Neural progenitor cell (in vitro differentiated cells): ENCODE data around the gene CENPP. TPM values are rescaled to one million over a fixed set of nuclear protein-coding genes. Genes with fewer than 3 reads are reported as not detected.
A peak's percentile ranks its signal among the peaks of the same experiment; 100 is the strongest.

Experiments
- DNase-seq: peaks from one replicate; pipeline ENCODE4 v3.0.0-alpha.2; 2016; ENCODE audit warnings: low spot score
- H2AFZ ChIP-seq: fragments of 200-600 bp; sonication (generic); replicated peaks from 2 replicates; pipeline ENCODE4 v1.6.1; 2016; ENCODE audit warnings: antibody characterized with exemption
- H3F3A ChIP-seq: fragments of 200-600 bp; sonication (generic); 2 replicates; pipeline ENCODE4 v1.6.1; 2016; ENCODE audit warnings: antibody characterized with exemption, low read depth
- H3K27ac ChIP-seq: fragments of 200-600 bp; sonication (generic); 2 replicates; pipeline ENCODE4 v1.5.1; 2016; ENCODE audit warnings: mild to moderate bottlenecking
- H3K27me3 ChIP-seq: fragments of 200-600 bp; sonication (generic); 2 replicates; pipeline ENCODE4 v1.6.1; 2016; ENCODE audit warnings: mild to moderate bottlenecking, moderate library complexity
- H3K36me3 ChIP-seq: fragments of 200-600 bp; sonication (generic); 2 replicates; pipeline ENCODE4 v1.5.1; 2016
- H3K4me1 ChIP-seq: fragments of 200-600 bp; sonication (generic); 2 replicates; pipeline ENCODE4 v1.6.1; 2016; ENCODE audit warnings: mixed run types
- H3K4me2 ChIP-seq: fragments of 200-600 bp; sonication (generic); 2 replicates; pipeline ENCODE4 v1.6.1; 2016
- H3K4me3 ChIP-seq: fragments of 200-600 bp; sonication (generic); 2 replicates; pipeline ENCODE4 v1.5.1; 2016
- H3K79me2 ChIP-seq: fragments of 200-600 bp; sonication (generic); 2 replicates; pipeline ENCODE4 v1.6.1; 2016; ENCODE audit warnings: low read depth
- H3K9ac ChIP-seq: fragments of 200-600 bp; sonication (generic); 2 replicates; pipeline ENCODE4 v1.6.1; 2016
- H3K9me3 ChIP-seq: fragments of 200-600 bp; sonication (generic); 2 replicates; pipeline ENCODE4 v1.5.1; 2016; ENCODE audit warnings: low read depth
- H4K20me1 ChIP-seq: fragments of 200-600 bp; sonication (generic); 2 replicates; pipeline ENCODE4 v1.6.1; 2016; ENCODE audit warnings: low read depth
- H3K27ac Mint-ChIP-seq: 3 replicates; pipeline ENCODE4 v1.8.0; 2021; ENCODE audit warnings: mixed read lengths
- H3K27me3 Mint-ChIP-seq: 2 replicates; pipeline ENCODE4 v1.8.0; 2022; ENCODE audit warnings: low read depth, mild to moderate bottlenecking, inconsistent platforms, moderate library complexity, mixed read lengths; ENCODE audit not compliant: insufficient read depth
- H3K36me3 Mint-ChIP-seq: 3 replicates; pipeline ENCODE4 v1.8.0; 2021; ENCODE audit warnings: mixed read lengths
- H3K4me1 Mint-ChIP-seq: 3 replicates; pipeline ENCODE4 v1.8.0; 2021; ENCODE audit warnings: mixed read lengths
- H3K4me3 Mint-ChIP-seq: 3 replicates; pipeline ENCODE4 v1.8.0; 2021; ENCODE audit warnings: mild to moderate bottlenecking, moderate library complexity, mixed read lengths
- H3K9me3 Mint-ChIP-seq: 3 replicates; pipeline ENCODE4 v1.8.0; 2020; ENCODE audit warnings: mixed read lengths
- CTCF ChIP-seq: fragments of 200-600 bp; sonication (generic); IDR thresholded peaks from 2 replicates; pipeline ENCODE4 v1.5.1; 2017; ENCODE audit warnings: antibody characterized with exemption, mild to moderate bottlenecking
- EZH2 ChIP-seq: fragments of 200-600 bp; sonication (generic); IDR thresholded peaks from 2 replicates; pipeline ENCODE4 v1.6.1; 2017; ENCODE audit warnings: antibody characterized with exemption, mild to moderate bottlenecking, moderate library complexity
- EZH2phosphoT487 ChIP-seq: fragments of 200-600 bp; sonication (generic); IDR thresholded peaks from 2 replicates; pipeline ENCODE4 v1.6.1; 2017; ENCODE audit warnings: antibody characterized with exemption
- total RNA-seq: library from RNA; depleted of rRNA; stranded (reverse); fragments of >200 nt; gene quantifications from 2 replicates; pipeline ENCODE4 v1.2.3, GENCODE V29; 2015; ENCODE audit warnings: low replicate concordance

Gene CENPP
- total RNA-seq, 1 donor from 2014 or later, result 10.7 TPM

GRCh38 chr9:92359394-92359995 is 33.7 kb downstream of the CENPP start:
- peak; percentile 40 for DNase-seq
- Histone ChIP-seq H3K9ac (no peak overlapping the region), H3K27ac (peak overlapping the region; percentile 86), H3K79me2 (no peaks in the 10 kb centered on the region), H3K27me3 (no peaks in the 10 kb centered on the region), H2AFZ (peak overlapping the region; percentile 79), H3F3A (peaks cover 6% of the 10 kb centered on the region), H3K4me3 (no peak overlapping the region), H3K9me3 (peaks cover 5% of the 10 kb centered on the region), H3K36me3 (no peaks in the 10 kb centered on the region), H3K4me1 (peaks cover 5% of the 10 kb centered on the region), H3K4me2 (peak overlapping the region; percentile 31), H4K20me1 (no peaks in the 10 kb centered on the region)
- Mint-ChIP-seq H3K27ac (no peak overlapping the region), H3K9me3 (peaks cover 13% of the 10 kb centered on the region), H3K4me1 (no peaks in the 10 kb centered on the region), H3K36me3 (peaks cover 15% of the 10 kb centered on the region), H3K27me3 (peaks cover 2% of the 10 kb centered on the region), H3K4me3 (no peak overlapping the region)
- TF ChIP-seq CTCF (no peak), EZH2phosphoT487 (no peak), EZH2 (no peak)

- H3K4me3 ChIP-seq, result no peak overlapping the region
These were observed 34.3 kb downstream of the CENPP start for GRCh38 chr9:92360083-92360482.

GRCh38 chr9:92369075-92369474 is 43.3 kb downstream of the CENPP start:
- peak; percentile 70 for DNase-seq
- H3K4me2 ChIP-seq, result peak overlapping the region; percentile 45
- TF ChIP-seq EZH2phosphoT487 (no peak), EZH2 (no peak), CTCF (no peak)
- H3K4me3 ChIP-seq, result no peak overlapping the region
- Mint-ChIP-seq H3K4me1 (peaks cover 5% of the 10 kb centered on the region), H3K27ac (no peak overlapping the region), H3K9me3 (peaks cover 10% of the 10 kb centered on the region), H3K36me3 (peaks cover 4% of the 10 kb centered on the region), H3K27me3 (no peaks in the 10 kb centered on the region), H3K4me3 (no peak overlapping the region)
- no peaks in the 10 kb centered on the region for H3K27me3 ChIP-seq
- H2AFZ ChIP-seq, result no peak overlapping the region
- peaks cover 15% of the 10 kb centered on the region for H3K4me1 ChIP-seq
- no peaks in the 10 kb centered on the region for H4K20me1 ChIP-seq
- H3K36me3 ChIP-seq, result no peaks in the 10 kb centered on the region
- H3K9me3 ChIP-seq, result no peaks in the 10 kb centered on the region
- peaks cover 4% of the 10 kb centered on the region for H3K79me2 ChIP-seq
- peak overlapping the region; percentile 10 for H3K27ac ChIP-seq
- H3F3A ChIP-seq, result peaks cover 10% of the 10 kb centered on the region
- no peak overlapping the region for H3K9ac ChIP-seq

More at GRCh38 chr9:92360083-92360482, 34.3 kb downstream of the CENPP start:
- Mint-ChIP-seq H3K27me3 (peaks cover 2% of the 10 kb centered on the region), H3K36me3 (peaks cover 12% of the 10 kb centered on the region), H3K27ac (no peak overlapping the region), H3K9me3 (peaks cover 9% of the 10 kb centered on the region), H3K4me3 (no peak overlapping the region), H3K4me1 (no peaks in the 10 kb centered on the region)
- no peak for TF ChIP-seq EZH2
- TF ChIP-seq CTCF, result no peak
- TF ChIP-seq EZH2phosphoT487, result no peak
- Histone ChIP-seq H3F3A (peaks cover 6% of the 10 kb centered on the region), H2AFZ (no peak overlapping the region), H3K9me3 (peaks cover 5% of the 10 kb centered on the region), H3K79me2 (no peaks in the 10 kb centered on the region), H3K4me2 (no peak overlapping the region), H3K27ac (no peak overlapping the region), H3K9ac (no peak overlapping the region), H3K36me3 (no peaks in the 10 kb centered on the region), H3K27me3 (no peaks in the 10 kb centered on the region), H3K4me1 (peaks cover 5% of the 10 kb centered on the region), H4K20me1 (no peaks in the 10 kb centered on the region)
- DNase-seq, result no peak
